PC-9 (cell line): ENCODE measurements around the gene RAB19. TPM values are rescaled to one million over a fixed set of nuclear protein-coding genes. Genes with fewer than 3 reads are reported as not detected.
A peak's percentile ranks its signal among the peaks of the same experiment; 100 is the strongest.

ENCODE experiments used
- BruUV-seq: library from RNA; stranded (reverse); fragments of 400-500 nt; replicated peaks from 2 replicates; lab custom pipeline; 2021; lab: Mats Ljungman, UMichigan
- CTCF ChIA-PET: fragments of 300-600 bp; sonication (Branson Sonifier 250); formaldehyde crosslinking; loops from one replicate; lab custom pipeline; 2022; ENCODE audit warnings: antibody characterized with exemption; lab: Charles Lee
- POLR2A ChIA-PET: fragments of 300-600 bp; sonication (Branson Sonifier 250); formaldehyde crosslinking; loops from one replicate; lab custom pipeline; 2022; ENCODE audit warnings: antibody characterized with exemption; ENCODE audit not compliant: unreplicated experiment; lab: Charles Lee
- DNase-seq, 2 experiments: peaks; one replicate each; pipeline versions ENCODE4 v3.0.0 to v3.0.0-alpha.2; 2015 to 2022; ENCODE audit warnings: mixed read lengths in 1 of 2
- H2AFZ ChIP-seq: fragments of 200-600 bp; sonication (generic); 2 replicates; pipeline ENCODE4 v1.8.1; 2017; ENCODE audit warnings: antibody characterized with exemption
- H3F3A ChIP-seq: fragments of 200-600 bp; sonication (generic); 2 replicates; pipeline ENCODE4 v1.8.1; 2017; ENCODE audit warnings: antibody characterized with exemption, mild to moderate bottlenecking, low read depth; ENCODE audit not compliant: insufficient read depth
- H3K27ac ChIP-seq: fragments of 200-600 bp; sonication (generic); 2 replicates; pipeline ENCODE4 v1.6.1; 2016; ENCODE audit warnings: mixed run types
- H3K27me3 ChIP-seq: fragments of 200-600 bp; sonication (generic); 2 replicates; pipeline ENCODE4 v1.6.1; 2016; ENCODE audit warnings: low read depth, mixed run types; ENCODE audit not compliant: insufficient read depth
- H3K36me3 ChIP-seq: fragments of 200-600 bp; sonication (generic); 2 replicates; pipeline ENCODE4 v1.6.1; 2016; ENCODE audit warnings: low read depth, mixed run types
- H3K4me1 ChIP-seq: fragments of 200-600 bp; sonication (generic); replicated peaks from 2 replicates; pipeline ENCODE4 v1.6.1; 2016; ENCODE audit warnings: mixed run types; ENCODE audit not compliant: insufficient read depth
- H3K4me2 ChIP-seq: fragments of 200-600 bp; sonication (generic); 2 replicates; pipeline ENCODE4 v1.6.1; 2017; ENCODE audit warnings: mixed run types
- H3K4me3 ChIP-seq: fragments of 200-600 bp; sonication (generic); 2 replicates; pipeline ENCODE4 v1.6.1; 2016; ENCODE audit warnings: mixed run types
- H3K79me2 ChIP-seq: fragments of 200-600 bp; sonication (generic); 2 replicates; pipeline ENCODE4 v1.6.1; 2017; ENCODE audit warnings: low read depth, mixed run types
- H3K9me2 ChIP-seq: fragments of 200-600 bp; sonication (generic); 2 replicates; pipeline ENCODE4 v1.8.1; 2017; ENCODE audit warnings: mild to moderate bottlenecking; ENCODE audit not compliant: insufficient read depth
- H3K9me3 ChIP-seq: fragments of 200-600 bp; sonication (generic); 2 replicates; pipeline ENCODE4 v1.8.1; 2016; ENCODE audit warnings: low read depth; ENCODE audit not compliant: insufficient read depth
- H4K20me1 ChIP-seq: fragments of 200-600 bp; sonication (generic); 2 replicates; pipeline ENCODE4 v1.8.1; 2017; ENCODE audit not compliant: insufficient read depth
- CTCF ChIP-seq: fragments of 200-600 bp; sonication (generic); conservative IDR thresholded peaks from 2 replicates; pipeline ENCODE4 v1.6.1; 2017; ENCODE audit warnings: mixed run types, antibody characterized with exemption, mild to moderate bottlenecking, moderate library complexity
- EZH2 ChIP-seq: fragments of 200-600 bp; sonication (generic); IDR thresholded peaks from 2 replicates; pipeline ENCODE4 v1.8.0; 2017; ENCODE audit warnings: antibody characterized with exemption, low read depth
- intact Hi-C: fragments of 100-400 bp; cut with micrococcal nuclease; formaldehyde crosslinking; loops from one replicate; pipeline ENCODE4 v1.10.0; 2022; ENCODE audit not compliant: unreplicated experiment
- total RNA-seq: library from RNA; stranded (reverse); gene quantifications from 2 replicates; pipeline ENCODE4 v1.2.3, GENCODE V29; 2021

The RAB19 gene
- total RNA-seq, 1 experiment from 2014 or later: 9.1 TPM

GRCh38 chr7:140360697-140361229 lies 43.1 kb upstream of the RAB19 start:
- H3K9me2 ChIP-seq: no peaks in the 10 kb centered on the region
- no peak for TF ChIP-seq EZH2
- TF ChIP-seq CTCF: no peak
- H3K79me2 ChIP-seq: no peaks in the 10 kb centered on the region
- no TSS peak for BruUV-seq
- no peaks in the 10 kb centered on the region for H3K9me3 ChIP-seq
- H3K27me3 ChIP-seq: no peaks in the 10 kb centered on the region
- no peaks in the 10 kb centered on the region for H3K4me1 ChIP-seq
- ChIA-PET POLR2A (no interaction called here), CTCF (no interaction called here)
- no peaks in the 10 kb centered on the region; the same call in 1 of the 2 replicates for H3F3A ChIP-seq
- intact Hi-C loops: no loop called here
- H3K27ac ChIP-seq: no peak overlapping the region
- H3K4me2 ChIP-seq: no peak overlapping the region
- no peak overlapping the region for H2AFZ ChIP-seq
- DNase-seq: peak in 1 of 2 experiments; percentile 32
- no peaks in the 10 kb centered on the region for H4K20me1 ChIP-seq
- H3K4me3 ChIP-seq: no peak overlapping the region
- H3K36me3 ChIP-seq: 0 out of 2 replicates have a peak, but pooled peaks cover 7% of the 10 kb centered on the region

- no peak overlapping the region for H3K27ac ChIP-seq
- BruUV-seq: no TSS peak
- ChIA-PET POLR2A (no interaction called here), CTCF (no interaction called here)
- H3K4me1 ChIP-seq: no peaks in the 10 kb centered on the region
- no peaks in the 10 kb centered on the region for H3K27me3 ChIP-seq
- H3K9me3 ChIP-seq: no peaks in the 10 kb centered on the region
- H4K20me1 ChIP-seq: no peaks in the 10 kb centered on the region
- 0 out of 2 replicates have a peak, but pooled peaks cover 7% of the 10 kb centered on the region for H3K36me3 ChIP-seq
- H3K4me2 ChIP-seq: no peak overlapping the region
- no peaks in the 10 kb centered on the region for H3K79me2 ChIP-seq
- H2AFZ ChIP-seq: no peak overlapping the region
- no peak overlapping the region for H3K4me3 ChIP-seq
- H3F3A ChIP-seq: no peaks in the 10 kb centered on the region; the same call in 1 of the 2 replicates
- intact Hi-C loops: no loop called here
- H3K9me2 ChIP-seq: no peaks in the 10 kb centered on the region
- TF ChIP-seq EZH2: no peak
- no peak for TF ChIP-seq CTCF
- peak in 1 of 2 experiments; percentile 30 for DNase-seq
Observed at GRCh38 chr7:140364819-140365218, 39.0 kb upstream of the RAB19 start.

GRCh38 chr7:140367528-140367927 lies 36.3 kb upstream of the RAB19 start:
- H3K9me3 ChIP-seq: no peaks in the 10 kb centered on the region
- ChIA-PET POLR2A (no interaction called here), CTCF (no interaction called here)
- H3F3A ChIP-seq: no peaks in the 10 kb centered on the region; the same call in 1 of the 2 replicates
- H3K36me3 ChIP-seq: 0 out of 2 replicates have a peak, but pooled peaks cover 7% of the 10 kb centered on the region
- H3K4me3 ChIP-seq: no peak overlapping the region
- no peak overlapping the region for H3K27ac ChIP-seq
- no peaks in the 10 kb centered on the region for H3K27me3 ChIP-seq
- intact Hi-C loops: no loop called here
- H3K4me1 ChIP-seq: no peaks in the 10 kb centered on the region
- DNase-seq: no peak
- H3K9me2 ChIP-seq: no peaks in the 10 kb centered on the region
- no peak overlapping the region for H3K4me2 ChIP-seq
- no TSS peak for BruUV-seq
- no peak overlapping the region for H2AFZ ChIP-seq
- TF ChIP-seq EZH2 (no peak), CTCF (no peak)
- H4K20me1 ChIP-seq: no peaks in the 10 kb centered on the region
- H3K79me2 ChIP-seq: no peaks in the 10 kb centered on the region
